ENCODE data around the gene NOC4L.
"Not testable (repeated sequence)": the region's sequence is repeated elsewhere in the genome, so short reads cannot be mapped to it uniquely, and the experiment has no call there.

Gene NOC4L

DNA sequence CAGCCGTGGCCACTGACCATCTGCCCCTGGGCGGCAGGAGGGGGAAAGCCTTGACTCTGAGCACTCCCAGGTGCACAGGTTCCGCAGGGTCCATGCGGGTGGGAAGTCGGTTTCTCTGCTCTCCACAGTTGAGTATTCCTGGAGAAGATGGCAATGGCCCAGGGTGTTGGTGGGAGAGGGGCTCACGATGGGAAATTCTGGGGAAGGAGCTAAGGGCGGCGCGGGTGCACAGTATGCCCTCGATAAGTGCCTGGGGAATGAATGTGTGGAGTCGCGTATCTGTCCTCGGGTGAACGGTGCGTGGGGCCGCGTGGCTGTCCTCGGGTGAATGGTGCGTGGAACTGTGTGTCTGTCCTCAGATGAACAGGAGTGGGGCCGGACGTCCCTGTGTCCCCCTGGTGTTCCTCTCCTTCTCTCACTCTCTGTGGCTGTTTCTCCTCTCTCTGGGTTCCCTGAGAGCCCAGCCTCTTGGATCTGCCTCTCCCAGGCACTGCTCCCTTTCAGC, 38.0 kb downstream of the NOC4L start:
- DNase-seq (ENCODE audit: low spot score): no peak

DNA sequence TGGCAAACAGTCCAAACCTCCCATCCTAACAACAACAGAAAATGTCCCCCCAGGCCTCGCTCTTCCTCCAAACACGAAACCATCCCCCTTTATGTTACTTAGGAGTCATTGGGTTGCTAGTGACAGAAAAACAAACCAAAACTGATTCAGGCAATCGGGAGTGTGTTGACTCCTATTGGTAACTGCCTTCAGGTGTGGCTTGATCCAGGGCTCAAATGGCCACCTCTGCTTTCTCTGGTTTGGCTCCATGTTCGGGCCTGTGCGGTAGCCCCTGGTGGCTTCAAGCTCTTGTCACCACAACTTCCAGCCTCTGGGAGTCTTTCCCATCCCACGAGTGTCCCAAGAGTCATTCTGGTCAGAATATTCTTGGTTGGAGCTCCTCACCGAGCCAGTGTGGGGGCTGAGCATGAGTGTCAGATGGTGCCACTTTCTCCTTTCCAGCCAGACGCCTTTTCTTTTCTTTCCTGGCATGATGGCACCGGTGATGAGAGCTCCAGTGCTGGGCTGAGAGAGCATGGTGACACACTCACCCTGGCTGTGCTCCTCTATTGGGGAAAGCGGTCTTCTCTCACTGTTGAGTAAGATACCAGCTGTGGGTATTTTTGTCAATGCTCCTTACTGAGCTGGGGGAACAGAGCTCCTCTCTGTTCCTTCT, 38.6 kb downstream of the NOC4L start:
- DNase-seq (ENCODE audit: low spot score): no peak

DNA sequence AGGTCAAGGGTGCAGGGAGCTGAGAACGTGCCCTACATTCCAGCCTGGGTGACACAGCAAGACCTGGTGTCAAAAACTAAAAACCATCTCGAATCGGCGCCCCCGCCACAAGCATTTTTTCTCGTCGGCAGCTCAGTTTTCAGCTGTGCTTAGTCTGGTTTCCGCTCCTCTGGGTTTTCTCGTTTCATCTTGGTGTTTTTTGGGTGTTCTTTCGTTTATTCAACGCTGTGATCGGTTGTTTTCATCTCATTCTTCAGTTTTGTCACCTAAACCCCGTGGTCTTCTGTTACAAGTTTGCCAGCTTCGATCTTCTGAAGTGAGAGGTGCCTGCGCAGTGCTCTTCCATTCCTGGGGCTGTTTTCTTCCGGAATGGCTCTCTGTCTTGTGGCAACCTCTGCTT, 41.4 kb downstream of the NOC4L start:
- DNase-seq (ENCODE audit: low spot score): no peak

DNA sequence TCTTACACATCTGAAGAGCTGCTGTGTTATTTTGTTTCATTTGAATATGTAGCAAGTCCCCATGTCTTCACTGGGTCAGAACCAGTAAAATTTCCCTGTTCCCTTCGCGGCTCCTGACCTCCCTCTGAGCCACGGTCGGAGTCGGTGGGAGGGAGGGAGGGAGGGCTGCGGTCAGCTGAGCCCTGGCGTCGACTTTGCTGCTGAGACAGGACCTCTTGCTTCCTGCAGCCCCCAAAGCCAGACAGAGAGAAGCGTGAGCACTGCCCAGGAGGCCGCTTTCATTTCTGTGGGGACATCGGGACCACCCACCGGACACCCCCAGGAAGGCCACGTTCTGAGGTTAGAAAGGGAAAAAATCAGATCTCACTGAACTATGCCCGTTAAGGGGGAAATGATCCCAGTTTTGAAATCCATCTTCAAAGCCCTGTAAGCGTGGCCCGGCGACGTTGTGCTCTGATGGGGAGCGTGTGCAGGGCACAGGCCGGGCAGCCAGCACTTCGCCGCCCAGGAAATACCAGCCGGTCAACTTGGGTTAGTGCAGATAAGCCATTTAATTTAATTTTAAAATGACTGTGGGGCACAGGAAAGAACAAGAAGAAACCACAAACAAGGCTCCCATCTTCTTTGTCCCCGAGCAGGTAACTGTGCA, 42.1 kb downstream of the NOC4L start:
- DNase-seq (ENCODE audit: low spot score): no peak

DNA sequence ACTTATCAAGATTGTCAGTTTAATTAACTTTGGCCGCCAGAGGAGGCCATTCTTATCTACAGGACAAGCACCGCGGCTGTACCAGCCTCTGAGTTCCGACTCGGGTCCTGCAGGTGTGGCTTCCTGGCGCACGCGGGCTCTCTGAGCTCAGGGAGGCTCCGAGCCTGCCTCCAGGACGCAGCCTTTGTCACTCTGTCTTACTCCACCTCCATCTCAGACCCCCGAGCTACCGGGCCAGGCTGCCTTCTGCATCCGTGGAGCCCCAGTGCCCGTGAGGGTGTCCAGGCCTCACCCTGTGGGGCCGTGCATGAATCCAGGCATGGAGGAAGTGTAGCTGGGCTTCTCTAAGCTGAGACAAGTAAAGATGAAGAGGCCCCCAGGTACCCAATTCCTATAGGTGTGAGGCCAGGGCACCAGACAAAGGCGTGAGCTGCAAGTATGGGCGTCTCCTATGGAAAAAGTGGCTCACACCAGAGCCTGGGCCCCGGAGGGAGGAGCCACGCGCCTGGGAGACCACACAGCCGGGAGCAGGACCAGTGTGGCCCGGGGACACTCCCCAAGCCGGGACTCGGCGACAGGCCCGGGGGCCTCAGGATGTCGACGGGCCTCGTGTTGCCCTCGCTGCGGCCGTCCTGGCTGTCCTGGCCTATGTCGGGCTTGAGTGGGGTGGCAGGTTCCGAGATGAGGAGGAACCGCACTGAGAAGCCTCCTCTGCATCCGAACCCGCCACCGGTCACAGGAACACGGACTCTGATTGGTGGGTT, 42.8 kb downstream of the NOC4L start:
- no peak for DNase-seq (ENCODE audit: low spot score)

DNA sequence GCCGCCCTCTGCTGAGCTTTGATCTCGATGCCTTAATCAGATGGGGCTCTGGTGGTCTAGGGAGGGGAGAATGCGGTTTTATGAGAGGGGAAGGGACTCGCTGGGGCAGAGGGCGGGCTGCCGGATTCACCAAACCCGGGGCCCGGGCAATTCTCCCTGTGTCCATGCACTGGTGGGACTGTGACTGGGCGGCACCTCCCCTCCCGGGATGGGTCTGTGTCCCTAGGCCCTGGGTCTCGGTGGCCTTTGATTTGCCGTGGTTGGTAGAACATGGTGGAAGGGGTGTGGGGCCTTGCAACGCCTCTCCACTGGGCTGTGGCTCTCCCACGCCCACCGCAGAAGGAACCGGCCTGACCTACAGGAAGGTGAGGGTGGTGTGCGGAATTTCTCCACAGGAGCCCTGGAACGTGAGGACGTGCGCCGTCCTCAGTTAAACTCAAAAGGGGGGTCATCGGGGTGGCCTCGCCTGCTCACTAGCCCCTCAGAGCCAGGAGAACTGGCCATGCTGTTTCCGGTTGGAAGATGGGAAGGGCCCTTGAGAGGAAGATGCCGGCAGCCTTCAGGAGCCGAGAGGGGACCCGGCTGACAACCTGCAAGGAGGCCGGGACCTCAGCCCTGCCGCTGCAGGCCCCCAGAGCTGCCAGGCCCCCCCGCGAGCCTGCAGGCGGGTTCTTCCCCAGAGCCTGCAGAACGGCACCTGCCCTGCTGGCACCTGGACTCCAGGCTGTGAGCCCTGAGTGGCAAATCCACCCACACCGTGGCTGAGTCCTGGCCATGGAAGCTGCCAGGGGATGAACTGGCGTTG, 43.6 kb downstream of the NOC4L start:
- DNase-seq (ENCODE audit: low spot score): no peak

DNA sequence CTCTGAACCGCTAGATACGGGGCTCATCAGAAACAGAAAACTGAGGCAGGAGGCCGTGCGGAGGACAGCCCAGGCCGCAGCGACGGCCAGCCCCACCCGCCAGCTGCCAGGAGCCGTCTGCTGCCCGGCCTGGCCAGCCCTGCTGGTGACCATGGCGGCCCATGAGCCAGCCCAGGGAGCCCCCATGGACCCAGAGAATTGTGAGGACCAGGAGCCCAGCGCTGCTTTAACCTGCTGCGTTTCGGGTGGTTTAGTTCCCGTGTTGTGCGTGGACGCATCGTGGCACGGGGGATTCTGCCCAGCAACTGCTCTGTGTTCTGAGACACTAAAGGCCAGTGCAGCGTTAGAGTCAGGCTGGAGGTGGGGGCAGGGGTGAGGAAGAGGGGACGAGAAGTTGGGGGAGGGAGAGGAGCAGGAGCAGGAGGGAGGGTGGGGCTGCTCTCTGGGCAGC, 44.2 kb downstream of the NOC4L start:
- no peak for DNase-seq (ENCODE audit: low spot score)

DNA sequence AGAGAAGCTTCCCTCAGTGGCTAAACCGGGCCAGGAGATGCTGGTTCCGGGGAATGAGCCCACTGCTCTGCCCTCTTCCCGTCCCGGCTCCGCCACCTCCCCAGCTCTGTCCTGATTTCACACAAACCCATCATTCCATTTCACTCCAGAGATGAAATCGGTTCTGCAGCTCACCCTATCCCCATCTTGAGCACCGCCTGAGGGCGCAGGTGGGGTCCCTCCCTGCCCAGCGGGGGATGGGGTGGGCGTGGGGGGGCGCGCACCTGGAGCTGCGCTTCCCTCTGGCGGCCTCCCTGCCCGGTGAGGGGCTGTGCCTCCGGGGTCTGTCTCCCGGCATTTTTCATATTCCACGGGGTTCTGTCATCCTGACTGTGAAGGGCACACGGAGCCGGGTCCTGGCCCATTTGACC, 44.7 kb downstream of the NOC4L start:
- no peak for DNase-seq (ENCODE audit: low spot score)

DNA sequence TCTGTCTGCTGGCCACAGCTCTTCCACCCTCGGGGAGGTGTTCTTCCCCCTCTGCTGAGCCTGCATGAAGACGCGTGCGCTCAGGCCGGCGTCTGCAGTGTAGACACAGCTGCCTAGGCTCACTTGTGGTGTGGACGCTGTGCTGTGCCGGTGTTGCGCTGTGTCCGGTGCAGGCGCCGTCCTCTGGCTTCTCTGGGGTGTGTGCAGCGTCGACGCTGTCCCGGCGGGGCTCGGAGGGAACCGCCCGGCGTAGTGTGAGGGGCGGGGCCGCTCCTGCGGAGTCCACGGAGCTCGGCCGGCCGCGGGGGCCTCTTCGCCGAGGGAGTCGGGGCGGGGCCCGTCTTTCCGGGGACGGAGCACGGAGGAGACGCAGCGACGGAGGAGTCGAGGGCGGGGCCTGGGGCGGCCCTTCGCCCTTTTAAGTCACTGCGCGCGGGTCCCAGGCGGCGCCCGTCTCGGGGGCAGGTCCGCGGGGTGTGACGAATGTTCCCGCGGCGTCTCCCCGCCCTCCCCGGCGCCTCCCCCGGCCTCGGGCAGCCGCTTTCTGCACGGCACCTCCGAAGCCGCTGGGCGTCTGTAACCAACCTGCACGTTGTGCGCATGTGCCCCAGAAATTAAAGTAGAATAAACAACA, 45.2 kb downstream of the NOC4L start:
- peak; percentile 96 for DNase-seq (ENCODE audit: low spot score)

DNA sequence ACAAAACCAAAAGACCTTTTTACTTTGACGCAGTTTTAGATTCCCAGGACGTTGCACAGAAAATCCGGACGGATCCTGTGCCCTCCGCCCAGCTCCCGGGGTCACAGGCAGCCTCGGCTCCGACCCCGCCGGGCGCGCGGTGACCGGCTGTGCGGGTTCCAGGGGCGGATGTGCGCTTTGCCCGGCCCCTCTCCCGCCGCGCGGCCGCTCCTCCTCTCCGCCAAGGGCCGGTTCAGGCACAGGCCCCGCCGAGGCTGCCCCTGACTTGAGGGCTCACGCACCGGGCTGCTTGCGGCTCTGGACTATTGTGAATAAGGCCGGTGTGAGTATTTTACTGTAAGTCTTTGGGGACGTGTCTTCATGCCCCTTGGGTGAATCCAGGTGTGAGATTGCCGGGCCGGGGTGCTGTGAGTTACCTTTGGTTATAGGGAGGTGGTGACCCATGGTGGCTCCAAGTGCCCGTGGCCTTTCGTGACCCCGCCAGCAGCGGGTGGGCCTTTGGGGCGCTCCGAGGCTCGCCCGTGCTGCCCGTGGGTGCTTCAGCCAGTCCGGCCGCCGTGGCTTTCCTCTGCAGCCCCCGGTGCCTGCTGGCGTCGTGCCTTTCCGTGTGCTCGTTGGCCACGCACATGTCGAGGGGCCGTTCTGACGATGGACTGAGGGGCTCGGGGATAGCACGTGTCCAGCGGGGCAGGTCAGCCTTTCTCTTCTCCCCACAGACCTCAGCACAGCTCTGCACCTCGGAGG, 45.9 kb downstream of the NOC4L start:
- peak; percentile 55 for DNase-seq (ENCODE audit: low spot score)

DNA sequence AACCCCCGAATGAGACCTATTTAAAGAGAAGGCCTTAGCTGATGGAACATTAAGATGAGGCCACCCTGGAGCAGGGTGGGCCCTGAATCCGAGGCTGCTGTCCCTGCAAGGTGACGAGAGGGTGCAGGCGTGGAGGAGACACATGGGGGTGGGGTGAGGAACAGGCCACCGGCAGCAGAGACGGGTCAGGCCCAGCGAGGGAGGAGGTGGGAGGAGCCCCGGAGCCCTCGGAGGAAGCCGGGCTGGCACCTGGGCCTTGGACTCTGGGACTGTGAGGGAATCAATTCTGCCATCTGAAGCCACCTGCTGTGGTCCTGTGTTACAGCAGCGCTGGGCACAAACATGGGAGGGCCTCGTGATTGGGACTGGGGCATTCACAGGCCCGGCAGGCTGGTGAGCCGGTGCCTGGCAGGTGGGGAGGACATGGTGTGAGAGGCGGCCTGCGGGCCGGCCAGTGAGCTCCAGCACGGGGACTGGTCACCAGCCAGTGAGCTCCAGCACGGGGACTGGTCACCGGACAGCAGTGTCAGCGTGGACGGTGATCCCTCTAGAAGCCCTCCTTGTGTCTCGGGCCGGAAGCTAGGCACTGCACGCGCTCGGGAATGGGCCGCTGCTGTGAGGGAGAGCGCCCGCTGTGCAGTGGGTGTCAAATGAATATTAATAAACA, 46.7 kb downstream of the NOC4L start:
- DNase-seq (ENCODE audit: low spot score): no peak

DNA sequence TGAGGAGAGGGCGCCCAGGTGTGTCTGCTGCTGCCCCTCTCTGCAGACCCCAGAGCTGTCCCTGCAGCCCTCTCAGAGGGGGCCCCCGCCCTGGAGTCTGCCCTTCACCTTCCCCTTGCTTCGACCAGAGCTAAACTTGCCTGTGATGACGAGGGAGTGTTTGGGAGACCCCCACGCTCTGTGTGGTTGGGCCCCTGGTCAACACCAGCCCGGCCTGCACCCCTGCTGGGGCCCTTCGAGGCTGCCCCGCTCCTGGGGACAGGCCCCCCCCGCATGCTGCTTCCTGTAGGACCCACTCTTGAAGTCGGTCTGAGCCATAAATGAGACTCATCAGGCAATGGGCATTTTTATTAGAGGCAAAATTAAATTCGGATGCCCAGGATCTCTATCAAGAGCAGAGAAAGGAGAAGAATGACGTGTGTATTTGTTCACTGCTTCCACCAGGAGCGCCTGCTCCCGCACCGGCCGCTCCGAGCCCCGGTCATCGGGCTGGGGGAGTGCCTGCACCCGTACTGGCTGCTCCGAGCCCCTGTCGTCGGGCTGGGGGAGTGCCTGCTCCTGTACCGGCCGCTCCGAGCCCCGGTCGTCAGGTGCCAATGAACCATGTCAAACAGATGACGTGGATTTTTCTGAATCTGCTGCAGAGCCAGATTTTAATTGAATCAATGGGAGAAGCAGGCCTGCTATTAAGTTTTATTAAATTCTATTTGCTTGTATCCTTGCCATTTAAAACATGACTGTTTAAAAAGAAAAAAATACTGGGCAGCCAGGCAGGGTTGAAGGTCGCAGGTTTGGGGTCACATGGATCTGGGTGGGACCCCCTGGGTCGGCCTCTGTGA, 47.7 kb downstream of the NOC4L start:
- DNase-seq (ENCODE audit: low spot score): no peak

DNA sequence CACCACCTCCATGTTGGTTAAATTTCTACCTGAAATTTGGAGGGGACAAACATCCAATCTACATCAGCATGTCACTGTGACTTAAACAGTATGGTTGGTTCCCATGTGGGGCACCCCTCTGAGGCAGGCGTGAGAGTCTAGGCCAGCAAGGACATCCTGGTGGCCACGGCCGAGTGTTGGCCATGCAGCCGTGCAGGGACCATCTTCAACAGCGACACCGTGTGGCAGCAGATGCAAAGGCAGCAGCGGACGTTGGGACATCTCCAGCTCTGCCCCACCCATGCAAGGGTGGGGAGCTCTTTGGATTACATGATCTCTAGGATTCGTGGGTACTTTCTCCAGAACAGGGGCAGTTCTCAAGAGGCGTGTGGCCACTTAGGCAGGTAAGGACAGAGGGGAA, 49.8 kb downstream of the NOC4L start:
- no peak for DNase-seq (ENCODE audit: low spot score)

DNA sequence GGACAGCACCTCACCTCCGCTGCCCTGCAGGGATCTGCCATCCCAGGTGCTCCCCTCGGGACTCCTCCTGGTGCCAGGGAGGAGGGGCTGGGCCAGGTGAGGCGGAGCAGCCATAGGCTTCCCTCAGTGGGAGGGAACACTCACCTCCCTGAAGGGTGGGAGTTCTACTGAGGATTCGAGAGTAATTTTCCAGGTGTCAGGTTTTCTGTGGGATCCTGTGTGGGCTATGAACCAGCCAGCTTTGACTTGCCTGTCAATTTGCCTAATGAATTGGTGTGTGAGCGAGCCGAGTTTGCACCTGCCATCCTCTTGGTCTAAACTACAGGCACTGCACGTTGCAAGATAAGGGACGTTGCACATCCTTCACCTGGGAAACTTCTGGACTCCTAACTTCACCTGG, 50.3 kb downstream of the NOC4L start:
- no peak for DNase-seq (ENCODE audit: low spot score)

DNA sequence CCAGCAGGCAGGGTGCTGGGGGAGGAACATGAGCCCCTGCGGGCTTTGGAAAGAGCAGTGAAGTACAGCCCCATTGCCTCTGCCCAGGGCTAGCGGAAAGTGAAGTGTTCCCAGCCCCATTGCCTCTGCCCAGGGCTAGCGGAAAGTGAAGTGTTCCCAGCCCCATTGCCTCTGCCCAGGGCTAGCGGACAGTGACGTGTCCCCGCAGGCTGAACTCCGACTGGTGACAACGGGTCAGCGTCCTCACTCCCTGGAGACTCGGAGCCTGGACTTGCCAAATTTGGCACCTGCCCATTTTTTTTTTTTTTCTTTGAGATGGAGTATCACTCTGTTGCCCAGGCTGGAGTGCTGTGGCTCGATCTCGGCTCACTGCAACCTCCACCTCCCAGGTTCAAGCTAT, 51.0 kb downstream of the NOC4L start:
- not testable (repeated sequence) for DNase-seq (ENCODE audit: low spot score)

DNA sequence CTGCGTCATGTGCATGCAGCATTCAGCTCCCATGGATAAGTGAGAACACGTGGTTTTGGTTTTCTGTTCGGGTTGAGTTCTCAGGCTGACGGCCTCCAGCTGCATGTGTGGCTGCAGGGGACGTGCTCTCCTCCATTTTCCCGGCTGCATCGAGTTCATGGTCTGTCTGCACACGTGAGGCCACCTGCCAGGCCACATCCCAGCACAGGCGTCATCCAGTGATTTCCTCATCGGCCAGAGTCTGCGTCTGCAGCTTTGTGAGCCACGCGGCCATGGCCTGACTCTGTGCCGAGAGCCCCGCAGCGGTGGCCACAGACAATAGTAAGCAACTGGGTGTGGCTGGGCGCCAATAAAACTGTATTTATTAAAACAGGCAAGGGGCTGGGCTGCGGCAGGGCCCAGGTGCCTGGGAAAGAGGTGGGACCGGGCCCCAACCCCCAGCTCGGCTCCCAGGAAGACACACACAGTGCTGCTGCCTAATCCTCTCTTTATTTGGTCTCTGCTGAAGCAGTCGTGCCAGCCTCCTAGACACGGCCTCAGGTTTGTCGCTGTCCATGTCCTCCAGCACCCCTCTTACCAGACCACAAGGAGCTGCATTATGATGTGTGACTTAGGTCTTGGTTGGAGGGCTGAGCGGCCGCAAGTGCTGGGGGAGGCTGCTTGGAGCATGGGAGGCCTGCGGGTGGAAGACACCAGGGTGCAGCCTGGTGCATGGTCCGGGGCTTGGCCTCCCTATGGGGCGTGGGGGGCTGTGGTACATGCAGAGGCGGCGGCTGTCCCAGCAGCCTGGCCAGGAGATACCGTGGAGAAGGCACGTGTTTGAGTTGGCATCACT, 52.0 kb downstream of the NOC4L start:
- peak; percentile 44 for DNase-seq (ENCODE audit: low spot score)

DNA sequence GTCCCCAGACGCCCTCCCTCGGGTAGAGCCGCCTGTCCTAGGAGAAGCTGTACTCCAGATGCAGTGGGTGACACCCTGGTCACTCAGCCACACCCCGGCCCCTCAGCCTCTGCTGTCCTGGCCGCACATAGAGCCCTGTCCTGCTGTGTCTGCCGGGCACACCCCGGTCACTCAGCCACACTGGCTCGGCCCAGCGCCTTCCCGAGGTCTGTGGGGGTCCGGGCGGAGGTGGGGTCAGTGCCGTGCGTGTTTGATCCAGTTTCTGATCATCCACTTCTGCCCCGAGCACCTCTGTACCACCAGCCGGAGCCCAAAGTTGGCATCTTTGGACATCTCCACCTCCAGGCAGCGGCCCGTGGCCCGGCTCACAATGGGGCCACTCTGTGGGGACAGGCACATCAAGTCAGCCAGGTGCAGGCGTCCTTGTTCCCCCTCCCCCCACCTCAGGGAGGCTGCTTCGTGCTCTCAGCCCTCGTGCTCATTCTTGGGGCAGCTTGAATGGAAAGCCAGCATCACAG, 52.7 kb downstream of the NOC4L start:
- DNase-seq (ENCODE audit: low spot score): no peak

All from AG20443 (cell line).